ENCODE measurements around the gene COMT.

- TF ChIP-seq, protein P1, sequence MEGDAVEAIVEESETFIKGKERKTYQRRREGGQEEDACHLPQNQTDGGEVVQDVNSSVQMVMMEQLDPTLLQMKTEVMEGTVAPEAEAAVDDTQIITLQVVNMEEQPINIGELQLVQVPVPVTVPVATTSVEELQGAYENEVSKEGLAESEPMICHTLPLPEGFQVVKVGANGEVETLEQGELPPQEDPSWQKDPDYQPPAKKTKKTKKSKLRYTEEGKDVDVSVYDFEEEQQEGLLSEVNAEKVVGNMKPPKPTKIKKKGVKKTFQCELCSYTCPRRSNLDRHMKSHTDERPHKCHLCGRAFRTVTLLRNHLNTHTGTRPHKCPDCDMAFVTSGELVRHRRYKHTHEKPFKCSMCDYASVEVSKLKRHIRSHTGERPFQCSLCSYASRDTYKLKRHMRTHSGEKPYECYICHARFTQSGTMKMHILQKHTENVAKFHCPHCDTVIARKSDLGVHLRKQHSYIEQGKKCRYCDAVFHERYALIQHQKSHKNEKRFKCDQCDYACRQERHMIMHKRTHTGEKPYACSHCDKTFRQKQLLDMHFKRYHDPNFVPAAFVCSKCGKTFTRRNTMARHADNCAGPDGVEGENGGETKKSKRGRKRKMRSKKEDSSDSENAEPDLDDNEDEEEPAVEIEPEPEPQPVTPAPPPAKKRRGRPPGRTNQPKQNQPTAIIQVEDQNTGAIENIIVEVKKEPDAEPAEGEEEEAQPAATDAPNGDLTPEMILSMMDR (IDR thresholded peaks at IDR 0.05 in 2 of 3, conservative IDR thresholded peaks at IDR 0.05 in 1 of 3; ENCODE audit: borderline replicate concordance in 1 of 3, insufficient read depth in 1 of 3, low read depth in 2 of 3, low read length in 2 of 3), result no peak
- TF ChIP-seq RAD21 (IDR thresholded peaks at IDR 0.05; ENCODE audit: low read depth), result no peak
- TF ChIP-seq POLR2A (IDR thresholded peaks at IDR 0.05; ENCODE audit: borderline replicate concordance, extremely low read depth, insufficient read depth, insufficient read length), result no peak
- no peak for TF ChIP-seq YY1 (IDR thresholded peaks at IDR 0.05; ENCODE audit: extremely low read depth, insufficient replicate concordance, low read depth, low read length)
- TF ChIP-seq POLR2AphosphoS5 (IDR thresholded peaks at IDR 0.05; ENCODE audit: low read depth, low read length), result no peak
- no peak for TF ChIP-seq REST (IDR thresholded peaks at IDR 0.05; ENCODE audit: low read depth)
- no peak for TF ChIP-seq SP1 (IDR thresholded peaks at IDR 0.05; ENCODE audit: low read depth)
- no peak for TF ChIP-seq EZH2 (IDR thresholded peaks at IDR 0.05)
- TF ChIP-seq EZH2phosphoT487 (IDR thresholded peaks at IDR 0.05; ENCODE audit: borderline replicate concordance), result no peak
- no peak for TF ChIP-seq FOSL1 (IDR thresholded peaks at IDR 0.05; ENCODE audit: low read depth)
These were observed 32.1 kb downstream of the COMT start for GRCh38 chr22:19973551-19974267.
